Left kidney (tissue), 8 donors: ENCODE results near the gene LNP1. TPM values are rescaled to one million over a fixed set of nuclear protein-coding genes. Genes with fewer than 3 reads are reported as not detected.
A peak's percentile ranks its signal among the peaks of the same experiment; 100 is the strongest.
"Not testable (repeated sequence)": the region's sequence is repeated elsewhere in the genome, so short reads cannot be mapped to it uniquely, and the experiment has no call there.

ENCODE experiments used
- DNase-seq: peaks from one replicate; pipeline ENCODE4 v3.0.0-alpha.2; 2013
- long read RNA-seq, 8 donors: transcript quantifications; one replicate each; lab custom pipeline, GENCODE V29; 2026
- polyA plus RNA-seq: library from polyadenylated mRNA; unstranded; fragments of 120-200 nt; gene quantifications from one replicate; pipeline ENCODE4 v1.2.1, GENCODE V29; 2013; ENCODE audit not compliant: insufficient read length

Gene LNP1, protein sequence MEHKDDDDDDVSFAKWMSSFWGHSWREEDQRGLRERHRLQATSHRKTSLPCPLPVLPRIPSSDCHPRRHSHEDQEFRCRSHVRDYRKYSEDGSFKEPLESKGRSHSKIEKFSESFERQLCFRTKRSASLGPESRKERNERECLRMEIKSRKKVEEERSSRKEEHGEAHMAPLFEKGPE
- 6.8 TPM for polyA plus RNA-seq
- long read RNA-seq, donor 1, partial matches to known transcripts = 0 of 2 reads
- long read RNA-seq, donor 1, other reads (novel, unspliced or antisense) = 0 of 2 reads
- long read RNA-seq, donor 2, partial matches to known transcripts = 0 of 3 reads
- long read RNA-seq, donor 2, other reads (novel, unspliced or antisense) = 0 of 3 reads
- long read RNA-seq, donor 3, partial matches to known transcripts = 0 of 1 reads
- long read RNA-seq, donor 3, other reads (novel, unspliced or antisense) = 0 of 1 reads
- long read RNA-seq, donor 4 = 0 reads
- long read RNA-seq, donor 5, transcript LNP1-201 (4 exons, 2,210 nt) = major isoform, 5 of 5 reads
- long read RNA-seq, donor 5, partial matches to known transcripts = 0 of 5 reads
- long read RNA-seq, donor 5, other reads (novel, unspliced or antisense) = 0 of 5 reads
- long read RNA-seq, donor 6, partial matches to known transcripts = 0 of 3 reads
- long read RNA-seq, donor 6, other reads (novel, unspliced or antisense) = 0 of 3 reads
- long read RNA-seq, donor 7, partial matches to known transcripts = 0 of 3 reads
- long read RNA-seq, donor 7, other reads (novel, unspliced or antisense) = 0 of 3 reads
- long read RNA-seq, donor 8, partial matches to known transcripts = 0 of 2 reads
- long read RNA-seq, donor 8, other reads (novel, unspliced or antisense) = 0 of 2 reads

DNA sequence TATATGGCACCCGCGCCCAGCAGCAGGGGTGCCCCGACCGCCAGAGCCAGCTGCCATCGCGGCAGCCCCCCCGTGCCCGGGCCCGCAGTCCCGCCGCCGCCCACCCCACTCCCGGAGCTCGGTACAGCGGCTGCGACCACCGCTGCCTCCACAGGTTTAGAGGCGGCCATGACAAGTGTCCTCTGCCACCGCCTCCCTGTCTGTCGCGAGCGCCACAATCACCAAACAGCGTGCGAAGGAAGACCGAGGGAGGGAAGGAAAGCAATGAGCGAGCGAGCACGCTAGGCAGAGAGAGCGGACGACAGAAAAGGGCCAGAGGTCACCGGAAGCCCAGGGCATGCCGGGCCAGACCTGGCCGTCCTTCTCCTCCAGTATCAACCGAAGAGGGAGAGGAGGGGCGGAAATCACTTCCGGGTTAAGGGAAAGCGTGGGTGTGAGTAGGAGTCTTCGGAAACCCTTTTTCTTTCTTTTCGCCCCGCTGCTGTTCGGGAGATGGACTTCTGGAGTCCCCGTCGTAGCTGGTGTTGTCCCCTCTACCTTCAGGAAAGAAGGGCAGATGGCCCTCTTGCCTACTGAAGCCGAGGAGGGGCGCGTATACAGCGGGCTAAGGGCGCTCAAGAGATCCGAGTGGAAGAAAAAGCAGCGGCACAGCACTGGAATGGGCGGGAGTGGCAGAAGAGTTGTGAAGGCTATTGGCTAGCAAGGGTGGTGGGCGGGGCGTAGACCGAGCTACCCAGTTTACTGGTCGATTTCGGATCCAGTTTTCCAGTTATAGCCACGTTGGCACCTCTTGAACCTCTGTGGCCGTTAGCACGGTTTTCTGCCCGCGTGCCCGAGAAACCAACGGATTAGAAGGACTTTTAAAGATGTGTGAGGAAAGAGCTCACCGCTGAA, at the start of gene LNP1, which contains the start of gene TOMM70:
LNP1 (plus strand) TSS at position 760 of the 894 bp plus-strand sequence. CDS start 28,191 bp downstream, outside the sequence.
TOMM70 (minus strand) TSS at position 310 of the 894 bp plus-strand sequence; CDS start at position 170, 140 bp downstream.
- peak; percentile 97 for DNase-seq

DNA sequence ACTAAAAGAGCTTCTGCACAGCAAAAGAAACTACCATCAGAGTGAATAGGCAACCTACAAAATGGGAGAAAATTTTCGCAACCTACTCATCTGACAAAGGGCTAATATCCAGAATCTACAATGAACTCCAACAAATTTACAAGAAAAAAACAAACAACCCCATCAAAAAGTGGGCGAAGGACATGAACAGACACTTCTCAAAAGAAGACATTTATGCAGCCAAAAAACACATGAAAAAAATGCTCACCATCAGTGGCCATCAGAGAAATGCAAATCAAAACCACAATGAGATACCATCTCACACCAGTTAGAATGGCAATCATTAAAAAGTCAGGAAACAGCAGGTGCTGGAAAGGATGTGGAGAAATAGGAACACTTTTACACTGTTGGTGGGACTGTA, 49.6 kb upstream of the LNP1 start:
- DNase-seq = not testable (repeated sequence)

DNA sequence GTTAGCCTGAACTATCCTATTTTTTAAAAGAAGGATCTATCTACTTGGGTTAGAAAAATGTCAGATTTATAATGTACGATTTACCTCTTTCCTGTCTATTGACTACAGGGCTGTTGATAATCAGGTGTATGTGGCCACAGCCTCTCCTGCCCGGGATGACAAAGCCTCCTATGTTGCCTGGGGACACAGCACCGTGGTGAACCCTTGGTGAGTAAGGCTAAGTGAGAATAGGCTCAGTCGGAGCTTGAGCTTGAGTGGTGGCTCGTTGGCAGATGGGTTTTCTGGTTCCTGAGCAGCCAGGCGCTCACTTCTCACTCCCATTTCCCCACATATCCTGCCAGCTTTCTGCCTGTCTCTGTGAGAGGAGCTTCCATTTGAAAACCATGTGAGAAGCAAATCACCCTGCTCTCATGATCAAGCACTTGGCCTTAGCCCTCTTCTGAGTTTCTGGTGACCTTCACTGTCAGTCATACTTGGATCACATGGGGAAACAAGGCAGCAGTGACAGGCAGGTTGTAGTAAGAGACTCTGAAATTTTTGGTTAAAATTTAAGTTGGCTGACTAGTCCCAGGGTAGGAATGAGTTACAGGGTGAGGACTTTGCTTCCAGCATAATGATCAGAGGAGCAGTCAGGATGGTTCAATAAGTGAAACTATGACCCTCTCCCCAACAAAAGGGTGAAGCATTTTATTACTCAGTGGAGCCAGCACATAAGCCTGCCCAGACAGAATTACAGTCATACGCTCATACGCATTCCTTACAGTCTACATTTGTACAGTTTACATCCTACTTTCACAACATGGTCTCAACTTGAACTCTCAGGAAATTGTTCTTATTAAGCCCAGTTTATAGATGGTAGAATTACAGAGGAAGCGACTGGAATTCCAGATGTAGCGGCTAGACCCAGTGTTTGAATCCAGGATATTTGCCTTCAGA, 48.8 kb upstream of the LNP1 start:
- DNase-seq = no peak

DNA sequence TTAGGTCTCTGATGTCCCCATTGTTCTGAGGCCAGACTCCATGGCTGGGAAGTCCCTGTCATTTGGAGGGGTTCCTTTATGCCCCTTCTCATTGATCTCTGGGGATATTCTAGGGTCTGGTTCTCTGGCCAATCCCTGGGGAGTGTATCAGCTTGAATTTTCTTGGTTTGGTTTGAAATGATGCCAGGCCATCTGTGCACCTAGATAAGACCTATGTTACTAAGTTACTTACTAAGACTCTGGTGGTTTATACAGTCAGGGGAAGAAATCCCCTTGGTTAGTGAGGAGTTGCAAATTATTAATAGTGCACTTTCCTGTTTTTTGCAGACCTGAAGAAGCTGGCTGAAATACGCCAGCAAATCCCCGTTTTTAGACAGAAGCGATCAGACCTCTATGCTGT, 46.5 kb upstream of the LNP1 start:
- DNase-seq = no peak

DNA sequence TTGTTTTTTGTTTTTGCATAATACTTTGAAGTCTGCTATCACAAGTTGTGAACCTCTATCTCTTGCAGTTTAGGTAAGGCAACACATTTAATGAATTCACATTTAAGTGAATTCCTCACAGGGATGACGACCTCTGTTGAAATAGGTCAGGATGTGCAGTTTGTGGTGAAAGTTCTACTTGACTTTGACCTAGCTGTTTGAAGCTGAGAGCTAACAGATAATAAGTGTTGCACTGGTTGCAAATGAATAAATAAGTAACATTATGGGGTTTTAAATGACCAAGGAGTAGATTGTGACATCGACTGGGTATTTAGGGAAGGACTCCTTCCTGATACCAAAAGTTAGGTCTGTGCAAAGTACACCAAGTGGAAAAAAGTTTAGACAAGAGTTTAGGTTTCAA, 42.9 kb upstream of the LNP1 start:
- no peak for DNase-seq

DNA sequence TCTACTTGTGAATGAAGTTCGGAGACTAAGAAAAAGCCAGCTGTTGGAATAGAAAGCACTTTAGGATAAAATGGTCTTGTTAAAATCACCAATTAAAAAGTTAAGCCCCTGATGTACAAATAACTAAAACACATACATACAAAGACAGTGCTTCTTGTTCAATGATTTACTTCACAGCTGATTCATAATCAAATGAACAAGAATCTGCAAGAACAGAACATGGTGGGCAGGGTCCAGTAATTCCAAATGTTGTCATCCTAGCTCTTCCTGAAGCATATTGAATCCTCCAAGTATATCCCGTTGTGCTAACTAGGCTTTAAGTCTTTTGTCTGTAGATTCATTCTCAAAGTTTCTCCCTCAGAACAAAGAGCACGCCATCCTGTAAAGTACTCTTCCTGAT, 42.3 kb upstream of the LNP1 start:
- DNase-seq = no peak

DNA sequence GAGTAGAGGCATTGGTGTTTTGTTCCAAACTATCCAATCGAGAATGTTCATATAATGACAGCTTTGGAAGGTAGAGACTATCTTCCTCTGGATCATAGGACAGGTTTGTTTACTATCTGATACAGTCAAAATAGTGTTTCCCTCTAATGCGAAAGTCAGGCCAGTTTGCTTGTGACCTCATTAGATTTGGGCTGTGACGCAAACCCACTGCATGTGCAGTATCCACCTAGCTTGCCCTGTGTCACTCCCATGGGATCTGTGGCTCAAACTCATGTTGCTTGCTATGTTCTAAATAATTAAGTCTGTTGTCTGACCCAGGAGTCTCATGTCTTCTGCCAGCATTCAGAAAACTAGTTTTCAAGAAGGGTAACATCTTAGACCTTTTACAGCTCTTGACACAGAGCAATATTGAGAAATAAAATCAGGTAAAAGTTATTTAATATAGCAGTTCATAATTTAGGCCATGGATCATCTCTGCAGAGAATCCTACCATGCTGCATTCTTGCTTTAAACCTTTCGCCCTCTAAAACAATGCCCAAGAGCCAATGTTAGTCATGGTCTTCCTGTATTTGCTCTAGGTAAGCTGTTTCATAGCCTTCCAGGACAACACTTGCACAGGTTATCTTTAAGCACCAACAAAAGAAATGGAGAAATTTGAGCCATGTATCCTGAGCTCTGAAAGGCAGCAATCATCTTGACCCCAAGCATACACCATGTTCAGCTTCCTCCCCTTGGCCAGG, 40.4 kb upstream of the LNP1 start:
- no peak for DNase-seq

DNA sequence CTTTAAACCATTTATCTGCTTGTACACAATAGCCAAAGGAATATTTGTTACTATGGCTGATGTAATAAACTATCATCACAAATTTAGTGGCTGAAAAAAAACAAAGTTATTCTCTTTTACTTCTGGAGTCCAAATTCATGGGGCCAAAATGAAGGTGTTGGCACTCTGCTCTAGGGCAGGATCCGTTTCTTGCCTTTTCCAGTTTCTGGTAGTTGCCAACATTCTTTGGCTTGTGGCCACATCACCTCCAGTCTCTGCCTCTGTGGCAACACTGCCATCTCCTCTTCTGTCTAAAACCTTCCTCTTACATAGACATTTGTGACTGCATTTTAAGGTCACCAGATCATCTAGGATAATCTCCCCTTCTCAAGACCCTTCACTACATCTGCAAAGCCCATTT, 39.4 kb upstream of the LNP1 start:
- DNase-seq = no peak

DNA sequence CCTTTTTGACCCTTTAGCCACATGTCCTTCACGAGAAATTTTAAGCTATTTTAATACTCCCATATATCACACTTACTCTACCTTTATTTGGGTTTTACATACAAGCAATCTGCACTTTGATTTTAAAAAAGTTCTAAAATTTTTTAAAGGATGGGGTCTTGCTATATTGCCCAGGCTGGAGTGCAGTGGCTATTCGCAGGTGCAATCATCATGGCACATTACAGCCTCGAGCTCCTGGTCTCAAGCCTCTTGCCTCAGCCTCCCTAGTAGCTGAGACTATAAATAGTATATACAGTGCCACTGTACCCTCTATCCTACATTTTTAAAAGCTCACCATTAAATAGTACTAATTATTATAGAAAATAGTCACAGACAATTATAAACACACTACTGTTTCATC, 36.9 kb upstream of the LNP1 start:
- no peak for DNase-seq

DNA sequence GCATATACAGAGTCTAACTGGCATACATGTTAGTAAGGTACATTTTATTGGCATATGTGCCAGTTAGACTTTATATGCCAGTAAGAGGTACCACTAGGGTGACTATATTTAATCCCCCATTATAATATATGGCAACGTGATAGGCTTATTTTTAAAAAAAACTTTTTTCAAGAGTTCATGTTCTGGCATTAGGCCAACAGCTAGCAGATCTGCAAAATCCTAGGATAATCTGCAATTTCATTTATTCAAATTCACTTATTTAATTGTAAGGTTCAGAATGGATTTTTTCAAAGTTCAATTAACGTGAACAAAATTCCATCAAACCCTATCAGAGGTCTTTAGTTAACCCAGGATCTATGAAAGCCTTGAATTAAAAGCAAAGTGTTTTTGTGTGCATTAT, 34.9 kb upstream of the LNP1 start:
- no peak for DNase-seq

DNA sequence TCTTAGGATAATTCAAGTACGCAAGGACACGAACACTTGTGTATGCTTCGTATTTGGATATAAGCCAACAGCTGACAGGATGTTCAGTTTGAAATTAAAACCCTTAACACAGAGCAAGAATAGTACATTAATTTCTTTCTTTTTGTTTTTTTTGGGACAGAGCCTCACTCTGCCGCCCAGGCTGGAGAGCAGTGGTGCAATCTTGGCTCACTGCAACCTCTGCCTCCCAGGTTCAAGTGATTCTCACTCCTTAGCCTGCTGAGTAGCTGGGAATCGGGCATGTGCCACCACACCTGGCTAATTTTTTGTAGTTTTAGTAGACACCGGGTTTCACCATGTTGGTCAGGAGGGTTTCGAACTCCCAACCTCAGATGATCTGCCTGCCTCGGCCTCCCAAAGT, 32.9 kb upstream of the LNP1 start:
- no peak for DNase-seq

DNA sequence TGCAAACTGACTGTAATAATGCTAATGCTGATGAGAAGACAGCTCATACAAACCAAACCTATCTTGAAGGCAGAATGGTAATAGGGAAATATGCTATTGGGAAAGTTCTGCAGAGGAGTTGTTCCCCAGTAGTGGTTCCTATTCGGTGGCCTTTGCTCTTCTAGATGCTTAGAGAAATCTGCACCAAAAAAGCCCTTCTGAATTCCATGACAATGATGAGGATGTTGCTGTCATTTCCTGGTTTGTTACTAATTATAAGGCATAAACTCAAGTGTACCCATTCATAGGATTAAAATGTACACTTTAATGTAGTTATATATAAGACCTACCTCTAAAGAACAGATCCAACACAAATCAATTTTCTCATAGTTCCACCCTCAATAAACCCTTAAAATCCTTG, 30.6 kb upstream of the LNP1 start:
- DNase-seq = no peak

DNA sequence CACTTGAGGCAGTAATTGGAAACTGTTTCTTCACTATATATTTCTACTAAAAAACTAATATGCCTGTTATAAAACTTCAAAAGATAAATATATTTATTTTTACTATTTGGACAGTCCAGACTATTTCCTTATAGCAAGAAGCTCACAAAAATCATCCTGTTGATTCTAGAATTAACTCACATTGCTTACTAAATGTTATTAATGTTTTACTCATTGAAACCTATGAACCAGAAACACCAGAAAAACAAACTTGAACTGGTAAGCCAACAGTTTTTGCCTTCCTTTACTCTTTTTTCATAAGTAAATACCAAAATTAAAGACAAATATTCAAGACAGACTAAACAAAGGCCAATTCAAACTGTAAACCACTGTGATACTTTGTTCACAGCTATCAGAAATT, 26.8 kb upstream of the LNP1 start:
- DNase-seq = no peak

DNA sequence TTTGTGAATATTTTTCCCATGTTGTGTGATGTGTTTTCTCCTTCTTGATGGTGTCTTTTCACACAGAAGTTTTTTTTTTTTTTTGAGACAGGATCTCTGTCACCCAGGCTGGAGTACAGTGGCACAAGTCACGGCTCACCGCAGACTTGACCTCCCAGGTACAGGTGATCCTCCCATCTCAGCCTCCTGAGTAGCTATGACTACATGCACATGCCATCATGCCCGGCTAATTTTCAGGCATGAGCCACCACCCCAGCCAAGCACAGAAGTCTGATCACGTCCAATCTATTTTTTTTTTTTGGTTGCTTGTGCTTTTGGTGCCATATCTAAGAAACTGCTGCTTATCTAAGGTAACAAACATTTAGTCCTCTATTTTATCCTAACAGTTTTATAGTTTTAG, 25.0 kb upstream of the LNP1 start:
- DNase-seq = no peak

DNA sequence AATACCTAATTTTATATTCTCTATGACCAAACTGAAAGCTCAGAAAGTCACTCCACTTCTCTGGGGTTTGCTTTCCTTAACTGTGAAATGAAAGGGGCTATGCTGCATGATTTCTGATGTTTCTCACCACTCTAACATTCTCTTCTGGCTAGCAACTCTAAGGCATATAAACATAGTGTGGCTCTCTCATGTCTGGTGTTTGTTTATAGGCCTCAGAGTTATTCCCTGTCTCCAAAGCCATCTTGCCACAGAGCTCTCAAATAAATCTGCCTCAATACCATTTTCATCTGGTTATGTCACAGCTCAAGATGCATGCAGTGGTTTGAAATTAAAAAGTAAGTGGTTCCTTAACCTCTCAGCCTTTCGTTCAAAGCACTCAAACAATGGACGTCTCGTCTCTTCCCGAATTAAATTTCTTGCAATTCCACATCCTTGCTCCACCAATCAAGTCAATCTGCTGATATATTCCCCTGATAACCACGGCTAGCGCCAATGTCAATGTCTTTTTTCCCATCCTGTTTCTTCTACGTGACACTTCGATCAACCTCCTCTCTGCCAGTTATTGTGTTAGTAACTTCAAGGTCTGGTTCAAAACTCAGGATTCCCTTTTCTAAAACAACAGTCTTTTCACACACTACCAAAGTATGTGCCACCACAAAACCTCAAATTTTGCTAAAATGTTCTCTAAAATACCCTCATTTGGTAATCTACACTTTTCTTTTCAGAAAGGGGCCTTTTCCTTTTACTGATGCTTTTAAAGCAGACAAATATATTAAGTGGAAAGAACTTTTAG, 16.4 kb upstream of the LNP1 start:
- no peak for DNase-seq

DNA sequence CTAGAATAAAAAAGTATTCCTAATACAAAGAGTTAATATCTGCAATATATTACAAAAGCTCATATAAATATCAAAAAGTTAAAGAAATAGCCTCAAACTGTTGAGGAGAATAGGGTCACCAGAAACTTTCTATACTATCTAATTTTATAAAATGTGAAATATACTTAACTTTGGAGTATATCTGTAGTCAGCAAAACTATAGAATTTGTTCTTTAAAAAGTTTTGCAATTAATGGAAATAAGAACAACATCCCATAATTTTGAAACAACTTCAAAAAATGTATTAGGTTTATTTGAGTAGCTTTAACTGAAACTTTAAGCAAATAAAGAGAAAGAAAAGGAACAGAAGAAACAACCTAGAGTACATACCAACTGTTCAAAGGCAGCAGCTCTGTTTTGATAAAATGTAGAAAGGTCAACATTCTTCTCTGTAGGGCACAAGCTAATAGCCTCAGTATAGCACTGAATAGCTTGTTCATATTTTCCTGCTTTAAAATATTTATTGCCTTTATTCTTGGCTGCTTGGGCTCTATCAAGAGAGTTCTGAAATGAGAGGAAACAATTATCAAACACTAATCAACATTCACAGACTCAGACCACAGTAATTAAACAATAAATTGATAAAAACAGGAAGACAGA, 14.8 kb upstream of the LNP1 start:
- DNase-seq = no peak

DNA sequence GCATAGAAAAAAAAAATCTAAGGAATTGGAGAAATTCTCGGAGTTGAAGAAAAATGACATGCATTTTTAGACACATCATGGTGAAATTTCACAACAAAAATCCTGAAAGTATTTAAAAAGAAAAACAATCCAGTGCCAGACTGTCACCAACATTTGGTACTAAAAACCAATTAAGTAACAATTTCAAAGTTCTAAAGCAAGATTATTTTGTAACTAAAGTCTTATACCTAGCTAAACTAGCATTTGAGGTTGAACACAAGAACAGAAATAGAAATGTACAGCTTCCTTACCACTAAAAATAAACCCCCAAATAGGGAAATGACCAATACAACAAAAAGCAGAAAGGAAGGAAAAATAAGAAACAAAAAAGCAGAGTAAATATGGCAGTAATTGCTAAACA, 12.3 kb upstream of the LNP1 start:
- DNase-seq = no peak

DNA sequence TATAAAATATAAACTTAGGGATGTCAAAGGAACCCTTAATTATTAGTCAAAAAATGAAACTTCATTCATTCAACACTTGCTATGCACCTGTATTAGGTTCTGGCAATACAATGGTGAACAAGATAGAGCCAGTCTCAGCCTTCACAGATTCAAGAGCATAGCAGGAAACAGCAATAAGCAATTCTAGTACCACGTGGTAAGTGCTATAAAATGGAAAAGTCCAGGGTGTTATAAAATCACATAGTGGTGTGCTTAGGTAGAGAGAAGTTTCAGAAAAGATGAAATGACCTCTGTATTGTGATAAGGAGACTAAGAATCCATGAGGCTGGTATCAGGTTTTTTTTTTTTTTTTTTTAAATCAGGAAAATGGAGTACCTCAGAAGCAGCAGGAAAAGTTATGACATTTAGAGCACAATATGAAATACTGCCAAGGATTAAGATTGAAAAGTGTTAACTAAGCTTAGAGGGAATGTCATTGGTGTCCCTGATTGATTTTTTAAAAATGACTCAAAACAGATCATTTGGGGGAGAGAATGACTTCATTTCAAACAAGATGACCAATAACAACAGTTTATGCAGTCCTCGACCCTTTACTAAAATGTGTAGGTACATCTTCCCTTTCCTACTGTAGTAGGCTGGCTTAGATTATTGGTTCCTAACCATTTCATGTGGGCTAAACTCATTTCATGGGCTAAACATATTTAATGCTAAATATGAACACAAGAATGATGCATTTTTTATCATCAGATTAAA, 5.5 kb upstream of the LNP1 start:
- no peak for DNase-seq
